WTC11 (cell line): Measurements from ENCODE around the gene STEAP1B. TPM values are rescaled to one million over a fixed set of nuclear protein-coding genes. Genes with fewer than 3 reads are reported as not detected.

Experiments
- ATAC-seq: fragments of 200-7000 bp; cut with Tn5 transposase; 2 replicates; pipeline ENCODE4 v1.10.0; 2021; ENCODE audit warnings: mild to moderate bottlenecking, moderate library complexity
- CTCF ChIA-PET: fragments of 300-600 bp; sonication (Branson Sonifier 250); formaldehyde crosslinking; loops from one replicate; lab custom pipeline; 2021; ENCODE audit warnings: antibody characterized with exemption; lab: Charles Lee
- POLR2A ChIA-PET: fragments of 350-600 bp; sonication (Branson Sonifier 250); formaldehyde crosslinking; loops from one replicate; lab custom pipeline; 2021; ENCODE audit warnings: antibody characterized with exemption; lab: Charles Lee
- DNase-seq: peaks from one replicate; pipeline ENCODE4 v3.0.0; 2021; ENCODE audit warnings: low spot score
- H3K27ac Mint-ChIP-seq: 2 replicates; pipeline ENCODE4 v1.8.0; 2021; ENCODE audit warnings: mixed read lengths
- H3K27me3 Mint-ChIP-seq: 2 replicates; pipeline ENCODE4 v1.8.0; 2021; ENCODE audit warnings: low read depth, mild to moderate bottlenecking, moderate library complexity, mixed read lengths
- H3K36me3 Mint-ChIP-seq: 2 replicates; pipeline ENCODE4 v1.8.0; 2021; ENCODE audit warnings: mixed read lengths
- H3K4me1 Mint-ChIP-seq: 2 replicates; pipeline ENCODE4 v1.8.0; 2022; ENCODE audit warnings: mixed read lengths
- H3K4me3 Mint-ChIP-seq: 2 replicates; pipeline ENCODE4 v1.8.0; 2021; ENCODE audit warnings: mild to moderate bottlenecking, moderate library complexity, mixed read lengths
- H3K9me3 Mint-ChIP-seq: 2 replicates; pipeline ENCODE4 v1.8.0; 2021; ENCODE audit warnings: mixed read lengths
- ATF1 ChIP-seq: sonication (generic); formaldehyde crosslinking; IDR thresholded peaks from 2 replicates; pipeline ENCODE4 v1.8.1; 2023; ENCODE audit warnings: mild to moderate bottlenecking, moderate library complexity, missing genetic modification reagents
- ELF4 ChIP-seq: sonication (generic); formaldehyde crosslinking; IDR thresholded peaks from 2 replicates; pipeline ENCODE4 v1.8.1; 2022; ENCODE audit warnings: low read depth, mild to moderate bottlenecking, moderate library complexity, missing genetic modification reagents
- FOXP1 ChIP-seq: sonication (generic); formaldehyde crosslinking; IDR thresholded peaks from 2 replicates; pipeline ENCODE4 v1.8.0; 2022; ENCODE audit warnings: missing genetic modification reagents, mild to moderate bottlenecking, moderate library complexity, borderline replicate concordance
- GRHL2 ChIP-seq: fragments of 250-450 bp; sonication (Bioruptor Pico); IDR thresholded peaks from 2 replicates; pipeline ENCODE4 v1.8.0; 2022; ENCODE audit warnings: mild to moderate bottlenecking, moderate library complexity; ENCODE audit not compliant: insufficient replicate concordance, severe bottlenecking
- GTF2I ChIP-seq: fragments of 250-450 bp; sonication (Bioruptor Pico); conservative IDR thresholded peaks from 2 replicates; pipeline ENCODE4 v1.4.0; 2021; ENCODE audit warnings: mild to moderate bottlenecking
- KAT7 ChIP-seq: sonication (generic); formaldehyde crosslinking; IDR thresholded peaks from 2 replicates; pipeline ENCODE4 v1.8.1; 2023; ENCODE audit warnings: missing genetic modification reagents, mild to moderate bottlenecking, borderline replicate concordance
- MXD4 ChIP-seq: fragments of 250-450 bp; sonication (Bioruptor Pico); IDR thresholded peaks from 2 replicates; pipeline ENCODE4 v1.8.0; 2021; ENCODE audit warnings: mild to moderate bottlenecking, moderate library complexity, borderline replicate concordance
- PREB ChIP-seq: sonication (generic); formaldehyde crosslinking; IDR thresholded peaks from 2 replicates; pipeline ENCODE4 v1.8.1; 2022; ENCODE audit warnings: mild to moderate bottlenecking, missing genetic modification reagents, moderate library complexity, borderline replicate concordance
- ZNF138 ChIP-seq: sonication (generic); formaldehyde crosslinking; conservative IDR thresholded peaks from 2 replicates; pipeline ENCODE4 v1.8.1; 2022; ENCODE audit warnings: mild to moderate bottlenecking, moderate library complexity, missing genetic modification reagents
- ZNF219 ChIP-seq: sonication (generic); formaldehyde crosslinking; IDR thresholded peaks from 2 replicates; pipeline ENCODE4 v1.8.0; 2023; ENCODE audit warnings: missing genetic modification reagents, mild to moderate bottlenecking, borderline replicate concordance
- ZNF263 ChIP-seq: sonication (generic); formaldehyde crosslinking; IDR thresholded peaks from 2 replicates; pipeline ENCODE4 v1.8.1; 2022; ENCODE audit warnings: low read depth, mild to moderate bottlenecking, moderate library complexity, missing genetic modification reagents
- total RNA-seq: library from RNA; stranded (reverse); gene quantifications from 3 replicates; pipeline ENCODE4 v1.2.3, GENCODE V29; 2021
- TF ChIP-seq, protein P1 (sequence below): sonication (generic); formaldehyde crosslinking; IDR thresholded peaks from 2 replicates; pipeline ENCODE4 v1.8.1; 2022; ENCODE audit warnings: low read depth, missing genetic modification reagents, borderline replicate concordance
- TF ChIP-seq, protein P2 (sequence below): sonication (generic); formaldehyde crosslinking; IDR thresholded peaks from 2 replicates; pipeline ENCODE4 v1.8.1; 2023; ENCODE audit warnings: mild to moderate bottlenecking, missing genetic modification reagents, borderline replicate concordance
- TF ChIP-seq, protein P3 (sequence below): sonication (generic); formaldehyde crosslinking; IDR thresholded peaks from 2 replicates; pipeline ENCODE4 v1.8.0; 2022; ENCODE audit warnings: mild to moderate bottlenecking, missing genetic modification reagents
- TF ChIP-seq, protein P4 (sequence below): sonication (generic); formaldehyde crosslinking; IDR thresholded peaks from 2 replicates; pipeline ENCODE4 v1.8.1; 2023; ENCODE audit warnings: mild to moderate bottlenecking, missing genetic modification reagents
- TF ChIP-seq, protein P5 (sequence below): fragments of 200-600 bp; IDR thresholded peaks from 2 replicates; pipeline ENCODE4 v1.8.0; 2022; ENCODE audit warnings: antibody characterized with exemption

The STEAP1B gene
- total RNA-seq, 1 experiment from 2014 or later = 5.5 TPM

DNA sequence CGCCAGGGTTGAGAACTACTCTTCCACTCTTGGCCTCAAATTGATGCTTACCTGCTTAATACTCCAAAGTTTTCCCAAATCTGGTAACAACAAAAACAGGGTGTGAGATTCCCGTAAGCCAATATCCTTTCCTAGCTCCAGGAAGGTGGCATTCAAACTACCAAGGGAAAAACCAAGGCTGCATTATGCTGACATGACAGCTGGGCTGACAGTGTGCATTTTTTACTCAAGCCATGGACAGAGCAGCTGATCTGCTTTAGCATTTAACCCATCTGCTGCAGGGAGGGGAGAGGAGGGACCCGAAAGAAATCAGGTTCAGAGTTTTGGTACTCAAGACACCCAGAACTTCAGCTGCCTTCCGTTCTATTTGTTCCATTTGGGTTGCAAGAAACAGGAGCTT is 93.3 kb downstream of the STEAP1B start:
- H3K27ac Mint-ChIP-seq = no peak overlapping the region
- H3K27me3 Mint-ChIP-seq = no peaks in the 10 kb centered on the region
- ChIA-PET CTCF (interaction anchor here (0.8 kb wide), 1 partner anchor 324 kb away, joined by 3 read pairs; no protein-coding TSS in a partner anchor), POLR2A (no interaction called here)
- TF ChIP-seq, protein P1, sequence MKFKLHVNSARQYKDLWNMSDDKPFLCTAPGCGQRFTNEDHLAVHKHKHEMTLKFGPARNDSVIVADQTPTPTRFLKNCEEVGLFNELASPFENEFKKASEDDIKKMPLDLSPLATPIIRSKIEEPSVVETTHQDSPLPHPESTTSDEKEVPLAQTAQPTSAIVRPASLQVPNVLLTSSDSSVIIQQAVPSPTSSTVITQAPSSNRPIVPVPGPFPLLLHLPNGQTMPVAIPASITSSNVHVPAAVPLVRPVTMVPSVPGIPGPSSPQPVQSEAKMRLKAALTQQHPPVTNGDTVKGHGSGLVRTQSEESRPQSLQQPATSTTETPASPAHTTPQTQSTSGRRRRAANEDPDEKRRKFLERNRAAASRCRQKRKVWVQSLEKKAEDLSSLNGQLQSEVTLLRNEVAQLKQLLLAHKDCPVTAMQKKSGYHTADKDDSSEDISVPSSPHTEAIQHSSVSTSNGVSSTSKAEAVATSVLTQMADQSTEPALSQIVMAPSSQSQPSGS (CRISPR knock-in tag) = no peak
- TF ChIP-seq ATF1 (CRISPR knock-in tag) (no peak), MXD4 (CRISPR knock-in tag) (no peak), ZNF138 (CRISPR knock-in tag) (no peak), ZNF263 (CRISPR knock-in tag) (no peak), PREB (CRISPR knock-in tag) (no peak), KAT7 (CRISPR knock-in tag) (no peak), ELF4 (CRISPR knock-in tag) (no peak), GRHL2 (CRISPR knock-in tag) (no peak), FOXP1 (no peak), ZNF219 (CRISPR knock-in tag) (no peak), GTF2I (CRISPR knock-in tag) (no peak)
- TF ChIP-seq, protein P2, sequence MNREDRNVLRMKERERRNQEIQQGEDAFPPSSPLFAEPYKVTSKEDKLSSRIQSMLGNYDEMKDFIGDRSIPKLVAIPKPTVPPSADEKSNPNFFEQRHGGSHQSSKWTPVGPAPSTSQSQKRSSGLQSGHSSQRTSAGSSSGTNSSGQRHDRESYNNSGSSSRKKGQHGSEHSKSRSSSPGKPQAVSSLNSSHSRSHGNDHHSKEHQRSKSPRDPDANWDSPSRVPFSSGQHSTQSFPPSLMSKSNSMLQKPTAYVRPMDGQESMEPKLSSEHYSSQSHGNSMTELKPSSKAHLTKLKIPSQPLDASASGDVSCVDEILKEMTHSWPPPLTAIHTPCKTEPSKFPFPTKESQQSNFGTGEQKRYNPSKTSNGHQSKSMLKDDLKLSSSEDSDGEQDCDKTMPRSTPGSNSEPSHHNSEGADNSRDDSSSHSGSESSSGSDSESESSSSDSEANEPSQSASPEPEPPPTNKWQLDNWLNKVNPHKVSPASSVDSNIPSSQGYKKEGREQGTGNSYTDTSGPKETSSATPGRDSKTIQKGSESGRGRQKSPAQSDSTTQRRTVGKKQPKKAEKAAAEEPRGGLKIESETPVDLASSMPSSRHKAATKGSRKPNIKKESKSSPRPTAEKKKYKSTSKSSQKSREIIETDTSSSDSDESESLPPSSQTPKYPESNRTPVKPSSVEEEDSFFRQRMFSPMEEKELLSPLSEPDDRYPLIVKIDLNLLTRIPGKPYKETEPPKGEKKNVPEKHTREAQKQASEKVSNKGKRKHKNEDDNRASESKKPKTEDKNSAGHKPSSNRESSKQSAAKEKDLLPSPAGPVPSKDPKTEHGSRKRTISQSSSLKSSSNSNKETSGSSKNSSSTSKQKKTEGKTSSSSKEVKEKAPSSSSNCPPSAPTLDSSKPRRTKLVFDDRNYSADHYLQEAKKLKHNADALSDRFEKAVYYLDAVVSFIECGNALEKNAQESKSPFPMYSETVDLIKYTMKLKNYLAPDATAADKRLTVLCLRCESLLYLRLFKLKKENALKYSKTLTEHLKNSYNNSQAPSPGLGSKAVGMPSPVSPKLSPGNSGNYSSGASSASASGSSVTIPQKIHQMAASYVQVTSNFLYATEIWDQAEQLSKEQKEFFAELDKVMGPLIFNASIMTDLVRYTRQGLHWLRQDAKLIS (CRISPR knock-in tag) = no peak
- TF ChIP-seq, protein P3, sequence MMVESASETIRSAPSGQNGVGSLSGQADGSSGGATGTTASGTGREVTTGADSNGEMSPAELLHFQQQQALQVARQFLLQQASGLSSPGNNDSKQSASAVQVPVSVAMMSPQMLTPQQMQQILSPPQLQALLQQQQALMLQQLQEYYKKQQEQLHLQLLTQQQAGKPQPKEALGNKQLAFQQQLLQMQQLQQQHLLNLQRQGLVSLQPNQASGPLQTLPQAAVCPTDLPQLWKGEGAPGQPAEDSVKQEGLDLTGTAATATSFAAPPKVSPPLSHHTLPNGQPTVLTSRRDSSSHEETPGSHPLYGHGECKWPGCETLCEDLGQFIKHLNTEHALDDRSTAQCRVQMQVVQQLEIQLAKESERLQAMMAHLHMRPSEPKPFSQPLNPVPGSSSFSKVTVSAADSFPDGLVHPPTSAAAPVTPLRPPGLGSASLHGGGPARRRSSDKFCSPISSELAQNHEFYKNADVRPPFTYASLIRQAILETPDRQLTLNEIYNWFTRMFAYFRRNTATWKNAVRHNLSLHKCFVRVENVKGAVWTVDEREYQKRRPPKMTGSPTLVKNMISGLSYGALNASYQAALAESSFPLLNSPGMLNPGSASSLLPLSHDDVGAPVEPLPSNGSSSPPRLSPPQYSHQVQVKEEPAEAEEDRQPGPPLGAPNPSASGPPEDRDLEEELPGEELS (CRISPR knock-in tag) = no peak
- TF ChIP-seq, protein P4, sequence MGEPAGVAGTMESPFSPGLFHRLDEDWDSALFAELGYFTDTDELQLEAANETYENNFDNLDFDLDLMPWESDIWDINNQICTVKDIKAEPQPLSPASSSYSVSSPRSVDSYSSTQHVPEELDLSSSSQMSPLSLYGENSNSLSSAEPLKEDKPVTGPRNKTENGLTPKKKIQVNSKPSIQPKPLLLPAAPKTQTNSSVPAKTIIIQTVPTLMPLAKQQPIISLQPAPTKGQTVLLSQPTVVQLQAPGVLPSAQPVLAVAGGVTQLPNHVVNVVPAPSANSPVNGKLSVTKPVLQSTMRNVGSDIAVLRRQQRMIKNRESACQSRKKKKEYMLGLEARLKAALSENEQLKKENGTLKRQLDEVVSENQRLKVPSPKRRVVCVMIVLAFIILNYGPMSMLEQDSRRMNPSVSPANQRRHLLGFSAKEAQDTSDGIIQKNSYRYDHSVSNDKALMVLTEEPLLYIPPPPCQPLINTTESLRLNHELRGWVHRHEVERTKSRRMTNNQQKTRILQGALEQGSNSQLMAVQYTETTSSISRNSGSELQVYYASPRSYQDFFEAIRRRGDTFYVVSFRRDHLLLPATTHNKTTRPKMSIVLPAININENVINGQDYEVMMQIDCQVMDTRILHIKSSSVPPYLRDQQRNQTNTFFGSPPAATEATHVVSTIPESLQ = no peak
- TF ChIP-seq, protein P5, sequence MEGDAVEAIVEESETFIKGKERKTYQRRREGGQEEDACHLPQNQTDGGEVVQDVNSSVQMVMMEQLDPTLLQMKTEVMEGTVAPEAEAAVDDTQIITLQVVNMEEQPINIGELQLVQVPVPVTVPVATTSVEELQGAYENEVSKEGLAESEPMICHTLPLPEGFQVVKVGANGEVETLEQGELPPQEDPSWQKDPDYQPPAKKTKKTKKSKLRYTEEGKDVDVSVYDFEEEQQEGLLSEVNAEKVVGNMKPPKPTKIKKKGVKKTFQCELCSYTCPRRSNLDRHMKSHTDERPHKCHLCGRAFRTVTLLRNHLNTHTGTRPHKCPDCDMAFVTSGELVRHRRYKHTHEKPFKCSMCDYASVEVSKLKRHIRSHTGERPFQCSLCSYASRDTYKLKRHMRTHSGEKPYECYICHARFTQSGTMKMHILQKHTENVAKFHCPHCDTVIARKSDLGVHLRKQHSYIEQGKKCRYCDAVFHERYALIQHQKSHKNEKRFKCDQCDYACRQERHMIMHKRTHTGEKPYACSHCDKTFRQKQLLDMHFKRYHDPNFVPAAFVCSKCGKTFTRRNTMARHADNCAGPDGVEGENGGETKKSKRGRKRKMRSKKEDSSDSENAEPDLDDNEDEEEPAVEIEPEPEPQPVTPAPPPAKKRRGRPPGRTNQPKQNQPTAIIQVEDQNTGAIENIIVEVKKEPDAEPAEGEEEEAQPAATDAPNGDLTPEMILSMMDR = no peak
- no peak overlapping the region for H3K4me3 Mint-ChIP-seq
- DNase-seq (no peak), ATAC-seq (no peak)
- H3K36me3 Mint-ChIP-seq = no peaks in the 10 kb centered on the region
- peaks cover 5% of the 10 kb centered on the region for H3K4me1 Mint-ChIP-seq
- H3K9me3 Mint-ChIP-seq = no peaks in the 10 kb centered on the region
